AG04450 (cell line): Measurements from ENCODE around the gene NBEAL2. TPM values are rescaled to one million over a fixed set of nuclear protein-coding genes. Genes with fewer than 3 reads are reported as not detected.

Experiments used
- CTCF ChIA-PET: fragments of 300-600, 350-600 bp; formaldehyde crosslinking; extraction: SDS; loops from one replicate; lab custom pipeline; 2022; ENCODE audit warnings: antibody characterized with exemption, inconsistent platforms; lab: Charles Lee
- POLR2A ChIA-PET: fragments of 350-600 bp; formaldehyde crosslinking; extraction: SDS; loops from one replicate; lab custom pipeline; 2021; ENCODE audit warnings: antibody characterized with exemption, inconsistent platforms; lab: Yijun Ruan, JAX
- DNase-seq: peaks from one replicate; pipeline ENCODE4 v3.0.0-alpha.2; 2011; ENCODE audit warnings: low read depth, low spot score
- H3K27ac ChIP-seq: one replicate; pipeline ENCODE4 v1.5.1; 2012; ENCODE audit warnings: low read depth, low read length, control low read depth
- H3K27me3 ChIP-seq: one replicate; pipeline ENCODE4 v1.6.0; 2012; ENCODE audit warnings: low read length; ENCODE audit not compliant: control insufficient read depth, insufficient read depth
- H3K4me3 ChIP-seq: 2 replicates; pipeline ENCODE4 v1.5.1; 2011; ENCODE audit warnings: mild to moderate bottlenecking, low read depth, low read length, control low read depth
- H3K9me3 ChIP-seq: 2 replicates; pipeline ENCODE4 v1.5.1; 2012; ENCODE audit warnings: low read length; ENCODE audit not compliant: control insufficient read depth, insufficient read depth
- CTCF ChIP-seq: IDR thresholded peaks from 2 replicates; pipeline ENCODE4 v1.5.1; 2011; ENCODE audit warnings: low read depth, low read length, control low read depth, inconsistent platforms
- polyA plus RNA-seq: library from polyadenylated mRNA; depleted of rRNA; stranded (reverse); fragments of >200 nt; gene quantifications from 2 replicates; pipeline ENCODE4 v1.2.3, GENCODE V29; 2011

The NBEAL2 gene
- polyA plus RNA-seq, 1 experiment = 2.1 TPM

DNA sequence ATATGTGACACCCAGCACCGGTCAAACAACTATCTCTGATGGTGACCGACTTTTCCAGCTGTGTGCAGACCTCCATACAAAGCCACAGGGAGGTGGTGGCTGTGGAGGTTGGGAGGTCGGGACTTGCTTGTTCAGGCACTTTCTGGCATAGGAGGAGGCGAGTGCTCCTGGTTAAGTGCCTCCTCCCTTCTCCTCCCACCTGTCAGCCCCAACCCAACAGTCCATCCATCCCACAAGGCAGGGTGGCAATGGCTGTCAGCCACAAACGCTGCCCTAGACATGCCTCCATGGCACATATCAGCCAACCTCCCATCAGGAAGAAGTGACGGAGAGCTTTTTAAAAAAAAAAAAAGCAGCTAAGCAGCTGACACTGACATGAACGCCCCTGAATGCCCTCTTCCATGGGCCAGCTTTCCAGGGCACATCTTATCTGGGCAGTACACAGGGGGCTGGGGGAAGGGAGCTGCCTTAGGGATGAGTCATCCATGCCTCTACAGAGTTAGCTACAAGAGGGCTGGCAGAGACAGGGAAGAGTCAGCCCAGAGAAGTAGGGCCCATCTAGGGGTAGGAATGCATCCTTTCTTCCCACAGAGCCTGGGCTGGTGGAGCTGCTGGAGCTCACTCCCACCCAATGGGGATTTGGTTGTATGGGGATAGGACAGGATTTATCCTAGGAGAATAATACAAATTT, 44.2 kb upstream of the NBEAL2 start:
- POLR2A ChIA-PET = interaction anchor here (0.5 to 2.8 kb wide), 6 partner anchors 41 to 180 kb away, joined by 3 to 15 read pairs (median 5); partner anchors contain the start of genes CCDC12 and NBEAL2
- CTCF ChIA-PET = interaction anchor here (0.5 to 5.7 kb wide), 38 partner anchors 9 to 393 kb away, joined by 3 to 52 read pairs (median 5); partner anchors contain the start of genes CCDC12 and NBEAL2
- Histone ChIP-seq H3K9me3 (no peaks in the 10 kb centered on the region), H3K27ac (peak overlapping the region; percentile 80), H3K27me3 (no peaks in the 10 kb centered on the region), H3K4me3 (no peak overlapping the region)
- DNase-seq = peak; percentile 89
- TF ChIP-seq CTCF = peak; percentile 93

DNA sequence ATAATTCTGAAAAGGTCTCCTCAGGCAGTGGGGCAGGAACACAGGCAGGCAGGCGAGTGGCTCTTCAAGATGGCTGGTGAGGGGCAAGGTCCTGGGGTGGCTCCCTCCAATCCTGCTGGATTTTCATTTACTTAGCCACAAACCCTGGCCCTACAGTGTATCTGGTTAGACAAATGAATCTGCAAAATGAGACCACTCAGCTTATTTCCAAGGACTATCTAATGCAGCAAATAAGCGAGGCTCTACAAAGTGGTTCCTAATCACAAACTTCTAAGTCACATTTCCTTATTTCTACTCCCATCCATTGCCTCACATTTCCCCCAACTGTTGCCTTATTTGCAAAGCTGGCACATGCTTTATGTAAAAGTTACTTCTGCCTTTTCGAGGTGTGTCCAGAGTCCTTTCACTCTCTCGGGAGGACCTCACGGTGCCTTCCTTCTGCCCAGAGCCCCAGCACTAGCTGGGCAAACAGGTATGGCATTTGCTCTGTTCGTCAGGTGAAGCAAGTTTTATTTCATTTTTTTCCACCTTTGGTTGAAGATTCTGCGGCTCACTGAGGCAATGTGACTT, 43.4 kb upstream of the NBEAL2 start:
- Histone ChIP-seq H3K9me3 (no peaks in the 10 kb centered on the region), H3K27ac (peak overlapping the region; percentile 68), H3K27me3 (no peaks in the 10 kb centered on the region), H3K4me3 (no peak overlapping the region)
- CTCF ChIA-PET = interaction anchor here (0.5 to 5.7 kb wide), 31 partner anchors 8 to 392 kb away, joined by 3 to 52 read pairs (median 5); partner anchors contain the start of genes CCDC12 and NBEAL2
- POLR2A ChIA-PET = interaction anchor here (1.2 to 2.8 kb wide), 4 partner anchors 41 to 73 kb away, joined by 3 to 15 read pairs (median 6); partner anchors contain the start of genes CCDC12 and NBEAL2
- TF ChIP-seq CTCF = no peak
- DNase-seq = no peak

DNA sequence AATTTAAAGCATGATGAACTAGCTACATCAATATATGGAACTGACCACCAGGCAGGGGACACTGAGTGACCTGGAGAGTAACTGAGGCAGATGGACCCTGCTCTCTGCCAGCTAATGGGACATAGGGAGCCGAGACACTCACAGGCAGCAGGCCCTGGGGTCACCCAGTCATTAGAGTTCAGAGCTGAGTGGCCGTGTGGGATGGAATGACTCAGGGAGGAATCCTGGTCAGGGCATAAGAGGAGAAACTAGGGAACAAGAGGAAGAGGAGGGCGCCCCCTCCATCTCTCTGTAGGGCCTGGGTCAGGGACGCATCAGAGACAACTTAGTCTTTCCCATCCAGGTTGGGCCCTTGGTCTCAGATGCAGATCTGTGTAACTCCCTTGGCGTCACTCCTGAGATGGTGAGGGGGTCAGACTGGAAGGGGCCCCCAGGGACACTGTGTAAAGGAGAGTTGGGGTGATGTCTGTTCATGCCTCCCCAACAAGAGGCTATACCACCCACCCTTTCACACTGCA, 42.7 kb upstream of the NBEAL2 start:
- no peak for TF ChIP-seq CTCF
- POLR2A ChIA-PET = interaction anchor here (2.8 kb wide), 1 partner anchor 43 kb away, joined by 8 read pairs; the partner anchor contains the start of gene NBEAL2
- no peak overlapping the region for H3K4me3 ChIP-seq
- CTCF ChIA-PET = interaction anchor here (0.9 to 5.7 kb wide), 8 partner anchors 10 to 386 kb away, joined by 3 to 52 read pairs (median 12); no protein-coding TSS in a partner anchor
- no peak for DNase-seq
- H3K27ac ChIP-seq = peak overlapping the region; percentile 68
- no peaks in the 10 kb centered on the region for H3K9me3 ChIP-seq
- H3K27me3 ChIP-seq = no peaks in the 10 kb centered on the region

DNA sequence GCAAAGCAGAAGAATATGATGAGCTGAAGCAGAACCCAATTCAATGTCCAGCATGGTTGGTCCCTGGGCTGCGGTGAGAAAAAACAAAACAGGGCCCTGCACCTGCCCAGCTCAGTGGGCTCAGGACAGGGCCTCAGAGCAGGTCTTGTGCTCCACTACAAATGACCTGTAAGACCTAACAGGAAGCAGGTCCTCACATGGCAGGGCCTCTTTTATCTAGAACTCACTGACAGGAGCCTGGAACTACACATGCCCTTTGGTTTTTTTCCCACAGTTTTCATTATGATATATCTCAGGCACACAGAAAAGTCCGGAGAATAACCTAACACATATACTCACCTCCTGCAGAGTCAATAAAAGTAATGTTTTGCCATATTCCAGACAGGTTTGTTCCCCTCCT, 41.3 kb upstream of the NBEAL2 start:
- POLR2A ChIA-PET = interaction anchor here (0.7 kb wide), 1 partner anchor 15 kb away, joined by 4 read pairs; no protein-coding TSS in a partner anchor
- H3K27me3 ChIP-seq = no peaks in the 10 kb centered on the region

More for the DNA sequence above, 41.3 kb upstream of the NBEAL2 start:
- no peak for DNase-seq
- Histone ChIP-seq H3K4me3 (no peak overlapping the region), H3K9me3 (no peaks in the 10 kb centered on the region), H3K27ac (no peak overlapping the region)
- CTCF ChIA-PET = interaction anchor here (1.5 kb wide), 1 partner anchor 15 kb away, joined by 3 read pairs; no protein-coding TSS in a partner anchor
- no peak for TF ChIP-seq CTCF
